NT2/D1 (cell line): Measurements from ENCODE around the gene EXOSC10.
A peak's percentile ranks its signal among the peaks of the same experiment; 100 is the strongest.

Experiments
- DNase-seq: peaks from one replicate; pipeline ENCODE4 v3.0.0-alpha.2; 2011; ENCODE audit warnings: low read depth, low spot score
- H3K27me3 ChIP-seq: 2 replicates; pipeline ENCODE4 v1.6.0; 2011; ENCODE audit warnings: mild to moderate bottlenecking; ENCODE audit not compliant: insufficient read length, insufficient read depth
- H3K36me3 ChIP-seq: 2 replicates; pipeline ENCODE4 v1.6.1; 2011; ENCODE audit warnings: mild to moderate bottlenecking, low read length, mixed read lengths; ENCODE audit not compliant: insufficient read depth, insufficient read length
- H3K4me1 ChIP-seq: 2 replicates; pipeline ENCODE4 v1.5.1; 2011; ENCODE audit not compliant: insufficient read depth, insufficient read length
- H3K4me3 ChIP-seq: 2 replicates; pipeline ENCODE4 v1.5.1; 2011; ENCODE audit warnings: low read depth; ENCODE audit not compliant: insufficient read length
- H3K9ac ChIP-seq: 2 replicates; pipeline ENCODE4 v1.6.0; 2011; ENCODE audit warnings: low read depth; ENCODE audit not compliant: insufficient read length
- H3K9me3 ChIP-seq: 2 replicates; pipeline ENCODE4 v1.5.1; 2011; ENCODE audit warnings: mild to moderate bottlenecking, low read length; ENCODE audit not compliant: insufficient read depth
- SUZ12 ChIP-seq: IDR thresholded peaks from 2 replicates; pipeline ENCODE4 v1.6.1; 2011; ENCODE audit not compliant: insufficient read length, insufficient read depth; ENCODE audit errors: extremely low read depth
- YY1 ChIP-seq: IDR thresholded peaks from 2 replicates; pipeline ENCODE4 v1.6.1; 2011; ENCODE audit not compliant: insufficient read length, insufficient read depth
- ZNF274 ChIP-seq: IDR thresholded peaks from 2 replicates; pipeline ENCODE4 v1.6.1; 2011; ENCODE audit warnings: mild to moderate bottlenecking, low read depth, low read length

The EXOSC10 gene

DNA sequence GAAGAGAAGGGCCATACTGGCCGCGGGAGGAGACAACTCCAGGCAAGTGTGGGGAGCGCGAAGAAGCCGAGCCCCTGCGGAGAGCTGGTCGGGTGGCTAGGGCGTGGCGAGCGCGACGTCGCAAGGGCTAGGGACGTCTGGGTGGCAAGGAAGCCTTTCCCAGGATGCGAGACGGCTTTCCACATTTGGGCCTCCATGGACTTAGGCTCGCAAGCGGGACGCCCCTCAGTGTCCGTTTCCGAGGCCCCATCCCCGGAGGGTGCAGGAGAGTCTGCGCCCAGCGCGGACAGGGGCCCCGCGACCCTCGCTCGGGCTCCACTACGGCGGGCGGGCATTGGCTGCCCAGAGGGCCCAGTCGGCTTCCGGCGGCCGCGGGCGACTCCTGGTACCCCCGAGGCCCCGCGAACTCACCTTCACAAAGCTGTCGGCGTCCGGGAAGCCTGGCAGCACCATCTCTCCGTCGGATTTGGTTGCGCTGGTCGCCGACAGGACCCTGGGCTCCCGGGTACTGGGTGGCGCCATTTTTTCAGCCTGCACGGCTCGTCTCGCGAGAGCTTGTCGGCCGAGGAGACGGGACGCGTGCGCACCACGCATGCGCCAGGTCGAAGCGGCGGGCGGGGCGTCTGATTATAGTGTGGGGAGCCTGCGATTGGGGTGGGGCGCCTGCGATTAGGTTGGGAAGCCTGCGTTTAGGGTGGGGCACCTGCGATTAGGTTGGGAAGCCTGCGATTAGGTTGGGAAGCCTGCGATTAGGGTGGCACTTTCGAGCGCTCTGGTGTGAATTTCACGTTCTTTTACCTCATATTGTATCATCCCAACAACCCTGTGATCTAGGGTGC is at the start of gene EXOSC10:
EXOSC10 (minus strand) TSS at position 560 of the 839 bp plus-strand sequence; CDS start at position 522, 38 bp downstream.
- peak; percentile 48 for DNase-seq
- peaks cover 40% of the 10 kb centered on the region for H3K36me3 ChIP-seq
- TF ChIP-seq YY1 (peak; percentile 75), ZNF274 (no peak)
- peak within 1 kb of the TSS; percentile 98 for H3K9ac ChIP-seq
- no peaks in the 10 kb centered on the region for H3K4me1 ChIP-seq
- no peaks in the 10 kb centered on the region for H3K9me3 ChIP-seq
- no peaks in the 10 kb centered on the region for H3K27me3 ChIP-seq
- H3K4me3 ChIP-seq, result peak within 1 kb of the TSS; percentile 83

GRCh38 chr1:11147197-11147770 is 47.6 kb upstream of the EXOSC10 start:
- no peak overlapping the region for H3K9ac ChIP-seq
- DNase-seq, result peak; percentile 11

DNA sequence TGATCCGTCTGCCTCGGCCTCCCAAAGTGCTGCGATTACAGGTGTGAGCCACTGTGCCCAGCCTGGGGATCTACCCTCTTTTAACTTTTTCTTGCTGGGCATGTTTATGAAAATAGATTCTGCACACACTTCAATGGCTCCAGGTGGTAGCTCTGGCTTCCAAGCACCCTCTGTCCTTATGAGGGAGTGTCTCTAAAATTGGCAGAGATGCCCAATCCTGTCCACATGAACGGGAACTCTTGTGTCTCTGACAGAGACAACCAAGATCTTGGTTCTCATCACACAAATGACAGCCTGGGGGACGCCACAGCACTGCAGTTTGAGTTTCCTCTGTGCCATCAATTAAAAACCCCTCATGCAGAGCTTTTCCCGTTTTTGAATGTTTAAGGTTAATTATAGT is 46.1 kb upstream of the EXOSC10 start:
- no peak overlapping the region for H3K4me3 ChIP-seq
- H3K4me1 ChIP-seq, result no peaks in the 10 kb centered on the region
- no peak overlapping the region for H3K9ac ChIP-seq
- TF ChIP-seq YY1 (no peak), ZNF274 (no peak), SUZ12 (no peak)
- H3K27me3 ChIP-seq, result no peaks in the 10 kb centered on the region
- H3K9me3 ChIP-seq, result no peaks in the 10 kb centered on the region
- H3K36me3 ChIP-seq, result peaks cover 59% of the 10 kb centered on the region
- DNase-seq, result no peak

More at GRCh38 chr1:11147197-11147770, 47.6 kb upstream of the EXOSC10 start:
- Histone ChIP-seq H3K4me3 (no peak overlapping the region), H3K9me3 (no peaks in the 10 kb centered on the region), H3K4me1 (peaks cover 2% of the 10 kb centered on the region), H3K36me3 (peaks cover 71% of the 10 kb centered on the region), H3K27me3 (no peaks in the 10 kb centered on the region)
- no peak for TF ChIP-seq ZNF274
- TF ChIP-seq SUZ12, result no peak
- no peak for TF ChIP-seq YY1

DNA sequence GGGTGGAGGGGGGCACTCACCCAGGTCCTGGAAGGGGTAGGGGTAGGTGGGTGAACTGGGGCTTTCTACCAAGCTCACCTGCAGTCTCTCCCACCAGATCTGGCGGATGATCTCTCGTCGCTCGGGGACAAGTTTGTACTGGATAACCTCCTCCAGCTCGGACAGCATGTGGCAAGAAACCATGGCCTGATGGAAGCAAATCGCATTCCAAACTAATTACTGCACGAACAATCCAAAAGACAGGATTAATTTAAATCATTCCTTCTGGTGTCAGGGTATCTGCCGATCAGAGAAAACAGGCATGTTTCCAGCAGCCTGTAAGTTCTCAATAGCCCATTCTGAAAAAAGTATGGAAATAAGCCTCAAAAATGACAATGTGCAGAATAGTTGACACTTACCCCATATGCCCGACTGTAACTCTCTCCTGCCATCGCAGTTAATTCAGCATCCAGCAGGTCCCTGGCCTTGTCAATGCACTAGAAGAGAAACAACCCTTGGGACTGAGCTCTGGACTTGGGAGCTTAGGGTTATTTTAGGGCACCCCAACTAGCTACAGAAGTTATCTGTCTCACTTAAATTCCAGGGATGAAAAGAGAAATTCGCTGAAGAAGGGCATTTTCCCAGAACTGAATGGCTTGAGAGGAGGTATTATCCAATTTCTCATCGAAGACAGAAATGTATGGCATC is 45.0 kb upstream of the EXOSC10 start:
- TF ChIP-seq SUZ12, result no peak
- no peak for TF ChIP-seq ZNF274
- no peak for TF ChIP-seq YY1
- H3K9ac ChIP-seq, result no peak overlapping the region
- H3K9me3 ChIP-seq, result no peaks in the 10 kb centered on the region
- no peaks in the 10 kb centered on the region for H3K27me3 ChIP-seq
- H3K4me3 ChIP-seq, result no peak overlapping the region
- no peaks in the 10 kb centered on the region for H3K4me1 ChIP-seq
- no peak for DNase-seq
- peaks cover 56% of the 10 kb centered on the region for H3K36me3 ChIP-seq

DNA sequence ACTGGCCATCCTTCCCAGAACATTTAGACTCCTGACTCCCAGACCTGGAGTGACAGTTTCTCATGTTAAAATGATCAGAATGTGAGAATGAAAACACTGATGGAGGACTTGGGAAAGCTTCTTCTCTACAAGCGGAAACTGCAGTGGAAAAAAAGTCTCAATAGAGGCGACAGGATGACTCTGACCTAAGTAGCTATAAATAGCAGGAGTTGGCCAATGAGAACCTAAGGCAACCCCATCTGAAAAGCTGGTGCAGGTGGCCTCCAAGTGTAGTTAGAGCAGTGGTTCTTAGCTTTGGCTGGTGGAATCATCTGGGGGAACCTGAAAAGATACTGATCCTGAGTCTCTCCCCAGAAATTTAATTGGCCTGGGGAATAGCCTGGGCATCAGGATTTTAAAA is 44.2 kb upstream of the EXOSC10 start:
- H3K27me3 ChIP-seq, result no peaks in the 10 kb centered on the region
- TF ChIP-seq SUZ12 (no peak), ZNF274 (no peak), YY1 (no peak)
- H3K9ac ChIP-seq, result no peak overlapping the region
- DNase-seq, result no peak
- no peaks in the 10 kb centered on the region for H3K9me3 ChIP-seq
- no peak overlapping the region for H3K4me3 ChIP-seq
- peaks cover 55% of the 10 kb centered on the region for H3K36me3 ChIP-seq
- no peaks in the 10 kb centered on the region for H3K4me1 ChIP-seq

- Histone ChIP-seq H3K4me3 (no peak overlapping the region), H3K4me1 (no peaks in the 10 kb centered on the region), H3K27me3 (no peaks in the 10 kb centered on the region), H3K36me3 (peaks cover 58% of the 10 kb centered on the region), H3K9ac (no peak overlapping the region), H3K9me3 (no peaks in the 10 kb centered on the region)
- no peak for TF ChIP-seq ZNF274
- TF ChIP-seq YY1, result no peak
- no peak for TF ChIP-seq SUZ12
- no peak for DNase-seq
Observed at GRCh38 chr1:11143401-11143800, 43.7 kb upstream of the EXOSC10 start.
